GM12801 (cell line): Measurements from ENCODE around the gene LY6G5C.

Experiments
- CTCF ChIP-seq: IDR thresholded peaks from one replicate; pipeline ENCODE4 v1.5.1; 2011; ENCODE audit warnings: control low read depth; ENCODE audit not compliant: insufficient read length; ENCODE audit errors: extremely low read depth

LY6G5C gene

GRCh38 chr6:31660381-31661261 lies 20.2 kb downstream of the LY6G5C start, which contains the start of gene C6orf47:
TSS of gene C6orf47 (minus strand) at chr6:31660778. CDS start at chr6:31659947, 831 bp downstream.
- TF ChIP-seq CTCF = no peak

- TF ChIP-seq CTCF = no peak
Measured at GRCh38 chr6:31659649-31660380, 21.1 kb downstream of the LY6G5C start.

GRCh38 chr6:31658983-31659648 lies 21.8 kb downstream of the LY6G5C start:
- TF ChIP-seq CTCF = no peak

- no peak for TF ChIP-seq CTCF
Measured at GRCh38 chr6:31658158-31658688, 22.6 kb downstream of the LY6G5C start.

GRCh38 chr6:31657406-31658157 lies 23.3 kb downstream of the LY6G5C start:
- TF ChIP-seq CTCF = no peak

GRCh38 chr6:31655349-31656237 lies 25.3 kb downstream of the LY6G5C start, which contains the start of gene APOM:
TSS of gene APOM (plus strand) at chr6:31655894. CDS start at chr6:31655967, 73 bp downstream.
- no peak for TF ChIP-seq CTCF
